Right atrium auricular region (tissue), 2 donors: ENCODE measurements around the gene SLC36A4. TPM values are rescaled to one million over a fixed set of nuclear protein-coding genes. Genes with fewer than 3 reads are reported as not detected.

Experiments
- DNase-seq: peaks from one replicate; pipeline ENCODE4 v3.0.0-alpha.2; 2019; ENCODE audit warnings: low spot score
- H3K27ac ChIP-seq, 2 donors: fragments of 200-600 bp; sonication (generic); 1 replicate in 1 of 2; 2 replicates in 1 of 2; pipeline ENCODE4 v1.5.1; 2016 to 2019
- H3K27me3 ChIP-seq, 2 donors: fragments of 200-600 bp; sonication (generic); one replicate each; pipeline versions ENCODE4 v1.5.1 to v1.6.0; 2017 to 2019
- H3K36me3 ChIP-seq: fragments of 200-600 bp; sonication (generic); one replicate; pipeline ENCODE4 v1.5.1; 2016
- H3K4me1 ChIP-seq, 2 donors: fragments of 200-600 bp; sonication (generic); one replicate each; pipeline versions ENCODE4 v1.5.1 to v1.6.0; 2017 to 2019
- H3K4me3 ChIP-seq, 2 donors: fragments of 200-600 bp; sonication (generic); 1 replicate in 1 of 2; 2 replicates in 1 of 2; pipeline ENCODE4 v1.5.1; 2017 to 2019; ENCODE audit warnings: mild to moderate bottlenecking in 1 of 2, moderate library complexity in 1 of 2
- H3K9me3 ChIP-seq, 2 donors: fragments of 200-600 bp; sonication (generic); one replicate each; pipeline ENCODE4 v1.5.1; 2019
- total RNA-seq, 2 donors: library from RNA; depleted of rRNA; stranded (reverse); fragments of >200 nt; gene quantifications; one replicate each; pipeline ENCODE4 v1.1.0, GENCODE V29; 2016
- TF ChIP-seq, protein P1 (sequence below), 2 donors: fragments of 200-600 bp; sonication (generic); IDR thresholded peaks; one replicate each; pipeline ENCODE4 v1.5.1; 2019; ENCODE audit warnings: antibody characterized with exemption in 2 of 2

Gene SLC36A4
- total RNA-seq, 2 donors from 2014 or later = 6.9 to 13.2 TPM

DNA sequence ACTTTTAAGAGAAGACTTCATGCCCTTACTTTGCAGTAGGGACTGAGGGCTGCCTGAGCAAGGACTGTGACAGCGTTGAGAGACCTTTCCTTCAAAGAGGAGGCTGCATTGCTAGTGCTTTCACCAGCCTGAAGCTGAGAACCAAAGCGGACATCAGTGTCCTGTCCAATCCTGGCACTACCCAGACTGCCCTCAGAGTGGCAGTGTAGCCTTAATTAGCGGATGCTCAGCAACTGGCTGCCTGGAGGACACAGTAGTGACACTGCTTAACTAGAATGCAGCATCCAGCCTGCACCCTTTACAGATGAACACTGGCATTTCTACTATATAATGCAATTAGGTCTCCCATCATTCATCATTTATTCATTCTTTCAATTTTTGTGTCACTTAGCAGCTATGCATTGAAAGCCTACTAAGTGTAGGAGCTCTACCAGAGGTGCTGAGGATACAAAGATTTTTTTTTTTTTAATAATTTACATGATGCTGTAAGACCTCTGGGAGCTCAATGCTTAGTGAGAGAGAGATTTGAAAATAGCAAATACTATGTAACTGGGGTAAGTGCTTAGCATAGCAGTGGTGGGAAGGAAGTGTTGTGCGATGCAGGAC lies 36.9 kb upstream of the SLC36A4 start:
- Histone ChIP-seq H3K36me3 (no peaks in the 10 kb centered on the region), H3K9me3 (no peaks in the 10 kb centered on the region), H3K27me3 (no peaks in the 10 kb centered on the region), H3K4me1 (no peaks in the 10 kb centered on the region), H3K4me3 (no peak overlapping the region), H3K27ac (no peak overlapping the region)
- peak; percentile 81 for DNase-seq
- TF ChIP-seq, protein P1, sequence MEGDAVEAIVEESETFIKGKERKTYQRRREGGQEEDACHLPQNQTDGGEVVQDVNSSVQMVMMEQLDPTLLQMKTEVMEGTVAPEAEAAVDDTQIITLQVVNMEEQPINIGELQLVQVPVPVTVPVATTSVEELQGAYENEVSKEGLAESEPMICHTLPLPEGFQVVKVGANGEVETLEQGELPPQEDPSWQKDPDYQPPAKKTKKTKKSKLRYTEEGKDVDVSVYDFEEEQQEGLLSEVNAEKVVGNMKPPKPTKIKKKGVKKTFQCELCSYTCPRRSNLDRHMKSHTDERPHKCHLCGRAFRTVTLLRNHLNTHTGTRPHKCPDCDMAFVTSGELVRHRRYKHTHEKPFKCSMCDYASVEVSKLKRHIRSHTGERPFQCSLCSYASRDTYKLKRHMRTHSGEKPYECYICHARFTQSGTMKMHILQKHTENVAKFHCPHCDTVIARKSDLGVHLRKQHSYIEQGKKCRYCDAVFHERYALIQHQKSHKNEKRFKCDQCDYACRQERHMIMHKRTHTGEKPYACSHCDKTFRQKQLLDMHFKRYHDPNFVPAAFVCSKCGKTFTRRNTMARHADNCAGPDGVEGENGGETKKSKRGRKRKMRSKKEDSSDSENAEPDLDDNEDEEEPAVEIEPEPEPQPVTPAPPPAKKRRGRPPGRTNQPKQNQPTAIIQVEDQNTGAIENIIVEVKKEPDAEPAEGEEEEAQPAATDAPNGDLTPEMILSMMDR (IDR thresholded peaks at IDR 0.05) = peak; percentile 71 to 96

DNA sequence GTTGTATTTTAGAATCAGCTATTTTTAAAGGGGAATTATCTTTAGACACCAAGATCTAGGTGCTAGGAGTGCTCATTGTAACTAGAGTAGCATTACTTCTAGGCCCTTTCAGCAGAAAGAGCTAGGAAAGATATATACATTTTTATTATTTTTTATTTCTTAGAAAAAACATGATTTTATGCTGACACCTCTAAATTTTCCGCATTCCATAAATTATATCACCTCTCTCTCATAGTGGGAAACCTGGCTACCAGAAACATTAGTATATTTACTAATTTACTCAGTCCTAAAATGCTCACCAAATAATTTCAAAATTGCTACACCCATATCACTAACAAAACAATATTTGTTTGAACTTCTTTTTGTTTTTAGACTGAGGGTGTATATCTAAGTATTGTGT lies 32.1 kb upstream of the SLC36A4 start:
- Histone ChIP-seq H3K9me3 (no peaks in the 10 kb centered on the region), H3K36me3 (no peaks in the 10 kb centered on the region), H3K4me3 (no peak overlapping the region), H3K27me3 (no peaks in the 10 kb centered on the region), H3K4me1 (no peaks in the 10 kb centered on the region), H3K27ac (no peak overlapping the region)
- TF ChIP-seq, protein P1 (IDR thresholded peaks at IDR 0.05) = no peak
- no peak for DNase-seq

DNA sequence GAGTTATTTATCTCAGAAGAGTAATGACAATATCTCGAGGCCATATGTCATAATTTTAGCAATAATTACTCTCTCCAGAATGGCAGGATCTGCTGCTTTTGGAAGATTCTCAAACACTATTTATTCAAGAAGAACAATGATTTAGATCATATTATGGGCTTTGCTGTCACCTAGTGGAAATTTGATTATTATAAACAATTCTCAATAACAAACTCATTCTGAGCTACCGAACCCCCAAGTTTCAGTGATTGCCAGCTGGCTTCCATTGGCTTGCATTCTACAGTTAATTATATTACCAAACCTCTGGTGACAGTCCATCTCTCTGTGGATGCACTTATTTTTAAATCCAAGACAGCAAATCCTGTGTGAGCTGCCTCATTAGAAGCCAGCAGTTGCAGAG lies 27.9 kb upstream of the SLC36A4 start:
- TF ChIP-seq, protein P1 (IDR thresholded peaks at IDR 0.05) = peak in 1 of 2 donors; percentile 61
- no peaks in the 10 kb centered on the region for H3K4me1 ChIP-seq
- H3K27ac ChIP-seq = no peak overlapping the region
- H3K9me3 ChIP-seq = no peaks in the 10 kb centered on the region
- no peak for DNase-seq
- H3K27me3 ChIP-seq = no peaks in the 10 kb centered on the region
- no peaks in the 10 kb centered on the region for H3K36me3 ChIP-seq
- H3K4me3 ChIP-seq = no peak overlapping the region

DNA sequence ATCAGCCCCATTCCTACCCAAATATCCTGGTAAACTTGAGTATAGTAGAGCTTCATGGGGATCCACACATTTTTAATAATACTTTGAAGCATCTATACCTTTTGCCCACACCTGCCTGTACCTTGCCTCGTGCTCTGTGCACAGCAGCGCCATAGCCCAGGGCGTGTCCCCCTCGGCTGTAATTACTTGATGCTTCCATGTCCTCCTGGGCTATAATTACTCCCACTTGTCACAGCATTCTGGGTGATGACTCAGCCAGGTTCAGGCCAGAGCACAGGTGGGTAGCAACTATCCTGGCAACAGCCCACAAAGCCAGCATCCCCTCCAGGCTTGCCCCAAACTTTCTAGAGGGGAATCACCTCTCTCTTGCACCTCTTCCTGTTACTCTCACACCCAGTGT lies 23.7 kb upstream of the SLC36A4 start:
- Histone ChIP-seq H3K9me3 (no peaks in the 10 kb centered on the region), H3K27ac (no peak overlapping the region), H3K4me3 (no peak overlapping the region), H3K27me3 (no peaks in the 10 kb centered on the region), H3K36me3 (no peaks in the 10 kb centered on the region), H3K4me1 (no peaks in the 10 kb centered on the region)
- TF ChIP-seq, protein P1 (IDR thresholded peaks at IDR 0.05) = no peak
- DNase-seq = no peak

DNA sequence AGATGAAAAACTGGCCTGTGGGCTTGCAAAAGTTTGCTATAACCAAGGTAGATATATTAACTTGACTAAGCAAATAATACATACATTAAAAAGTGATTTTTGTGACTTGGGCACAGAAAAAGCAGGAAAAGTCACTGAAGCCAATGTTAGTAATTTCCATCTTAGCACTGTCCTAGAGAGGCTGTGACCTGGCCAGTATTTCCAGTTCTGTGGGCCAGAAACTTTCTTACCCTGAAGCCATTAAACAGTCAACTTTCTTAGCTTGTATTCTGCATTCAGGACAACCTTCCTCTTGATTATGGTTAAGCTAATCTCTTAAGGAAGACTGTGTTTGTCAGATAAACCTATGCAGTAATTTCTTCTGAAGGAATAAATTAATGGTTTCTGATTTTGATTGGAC lies 22.3 kb upstream of the SLC36A4 start:
- H3K36me3 ChIP-seq = no peaks in the 10 kb centered on the region
- no peak overlapping the region for H3K4me3 ChIP-seq
- no peaks in the 10 kb centered on the region for H3K27me3 ChIP-seq
- H3K27ac ChIP-seq = no peak overlapping the region
- no peak for DNase-seq
- TF ChIP-seq, protein P1 (IDR thresholded peaks at IDR 0.05) = no peak
- H3K4me1 ChIP-seq = no peaks in the 10 kb centered on the region
- H3K9me3 ChIP-seq = no peaks in the 10 kb centered on the region

DNA sequence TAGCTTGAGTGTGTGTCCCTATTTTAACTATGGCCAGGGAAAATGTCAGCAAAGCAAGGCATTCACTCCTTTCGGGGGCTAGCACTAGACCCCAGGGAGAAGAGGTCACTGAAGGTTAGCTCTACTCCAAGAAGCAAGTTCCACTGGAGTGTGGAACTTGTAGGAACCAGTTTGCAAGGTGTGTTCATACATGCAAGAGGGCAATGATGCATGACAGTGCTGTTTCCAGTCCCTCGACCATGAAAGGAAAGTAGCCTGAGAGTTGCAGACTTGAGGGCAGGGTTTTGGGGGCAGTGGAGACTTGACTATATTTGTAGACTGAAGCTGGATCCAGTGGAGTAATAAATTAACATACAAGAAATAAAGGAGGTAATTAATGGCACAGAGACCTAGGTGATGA lies 21.6 kb upstream of the SLC36A4 start:
- no peaks in the 10 kb centered on the region for H3K4me1 ChIP-seq
- no peak overlapping the region for H3K4me3 ChIP-seq
- no peaks in the 10 kb centered on the region for H3K9me3 ChIP-seq
- H3K27ac ChIP-seq = no peak overlapping the region
- H3K36me3 ChIP-seq = no peaks in the 10 kb centered on the region
- H3K27me3 ChIP-seq = no peaks in the 10 kb centered on the region
- TF ChIP-seq, protein P1 (IDR thresholded peaks at IDR 0.05) = no peak
- DNase-seq = no peak
